WTC11 (cell line): ENCODE measurements around the gene AGPAT3. TPM values are rescaled to one million over a fixed set of nuclear protein-coding genes. Genes with fewer than 3 reads are reported as not detected.

Experiments
- ATAC-seq: fragments of 200-7000 bp; cut with Tn5 transposase; 2 replicates; pipeline ENCODE4 v1.10.0; 2021; ENCODE audit warnings: mild to moderate bottlenecking, moderate library complexity
- CTCF ChIA-PET: fragments of 300-600 bp; sonication (Branson Sonifier 250); formaldehyde crosslinking; loops from one replicate; lab custom pipeline; 2021; ENCODE audit warnings: antibody characterized with exemption; lab: Charles Lee
- POLR2A ChIA-PET: fragments of 350-600 bp; sonication (Branson Sonifier 250); formaldehyde crosslinking; loops from one replicate; lab custom pipeline; 2021; ENCODE audit warnings: antibody characterized with exemption; lab: Charles Lee
- DNase-seq: peaks from one replicate; pipeline ENCODE4 v3.0.0; 2021; ENCODE audit warnings: low spot score
- H3K27ac Mint-ChIP-seq: 2 replicates; pipeline ENCODE4 v1.8.0; 2021; ENCODE audit warnings: mixed read lengths
- H3K27me3 Mint-ChIP-seq: 2 replicates; pipeline ENCODE4 v1.8.0; 2021; ENCODE audit warnings: low read depth, mild to moderate bottlenecking, moderate library complexity, mixed read lengths
- H3K36me3 Mint-ChIP-seq: 2 replicates; pipeline ENCODE4 v1.8.0; 2021; ENCODE audit warnings: mixed read lengths
- H3K4me1 Mint-ChIP-seq: 2 replicates; pipeline ENCODE4 v1.8.0; 2022; ENCODE audit warnings: mixed read lengths
- H3K4me3 Mint-ChIP-seq: 2 replicates; pipeline ENCODE4 v1.8.0; 2021; ENCODE audit warnings: mild to moderate bottlenecking, moderate library complexity, mixed read lengths
- H3K9me3 Mint-ChIP-seq: 2 replicates; pipeline ENCODE4 v1.8.0; 2021; ENCODE audit warnings: mixed read lengths
- ATF1 ChIP-seq: sonication (generic); formaldehyde crosslinking; IDR thresholded peaks from 2 replicates; pipeline ENCODE4 v1.8.1; 2023; ENCODE audit warnings: mild to moderate bottlenecking, moderate library complexity, missing genetic modification reagents
- CREM ChIP-seq: sonication (generic); formaldehyde crosslinking; IDR thresholded peaks from 2 replicates; pipeline ENCODE4 v1.8.1; 2022; ENCODE audit warnings: mild to moderate bottlenecking, missing genetic modification reagents, moderate library complexity
- ESRRA ChIP-seq: sonication (generic); formaldehyde crosslinking; IDR thresholded peaks from 2 replicates; pipeline ENCODE4 v1.8.1; 2022; ENCODE audit warnings: mild to moderate bottlenecking, missing genetic modification reagents, borderline replicate concordance
- FOXP1 ChIP-seq: sonication (generic); formaldehyde crosslinking; IDR thresholded peaks from 2 replicates; pipeline ENCODE4 v1.8.0; 2022; ENCODE audit warnings: missing genetic modification reagents, mild to moderate bottlenecking, moderate library complexity, borderline replicate concordance
- GRHL2 ChIP-seq: fragments of 250-450 bp; sonication (Bioruptor Pico); IDR thresholded peaks from 2 replicates; pipeline ENCODE4 v1.8.0; 2022; ENCODE audit warnings: mild to moderate bottlenecking, moderate library complexity; ENCODE audit not compliant: insufficient replicate concordance, severe bottlenecking
- HMGA2 ChIP-seq: fragments of 250-450 bp; sonication (Bioruptor Pico); IDR thresholded peaks from 2 replicates; pipeline ENCODE4 v1.4.0; 2021; ENCODE audit warnings: mild to moderate bottlenecking, moderate library complexity
- RORB ChIP-seq: fragments of 250-450 bp; sonication (Bioruptor Pico); IDR thresholded peaks from 2 replicates; pipeline ENCODE4 v1.9.0; 2021; ENCODE audit warnings: mild to moderate bottlenecking
- SP1 ChIP-seq: sonication (generic); formaldehyde crosslinking; conservative IDR thresholded peaks from 2 replicates; pipeline ENCODE4 v1.8.1; 2022; ENCODE audit warnings: missing genetic modification reagents
- TEAD1 ChIP-seq: sonication (generic); formaldehyde crosslinking; IDR thresholded peaks from 2 replicates; pipeline ENCODE4 v1.8.0; 2022; ENCODE audit warnings: mild to moderate bottlenecking, missing genetic modification reagents
- TP53 ChIP-seq: sonication (generic); formaldehyde crosslinking; IDR thresholded peaks from 2 replicates; pipeline ENCODE4 v1.8.1; 2023; ENCODE audit warnings: mild to moderate bottlenecking, missing genetic modification reagents
- ZNF121 ChIP-seq: sonication (generic); formaldehyde crosslinking; IDR thresholded peaks from 2 replicates; pipeline ENCODE4 v1.8.0; 2023; ENCODE audit warnings: missing genetic modification reagents
- ZNF219 ChIP-seq: sonication (generic); formaldehyde crosslinking; IDR thresholded peaks from 2 replicates; pipeline ENCODE4 v1.8.0; 2023; ENCODE audit warnings: missing genetic modification reagents, mild to moderate bottlenecking, borderline replicate concordance
- ZNF263 ChIP-seq: sonication (generic); formaldehyde crosslinking; IDR thresholded peaks from 2 replicates; pipeline ENCODE4 v1.8.1; 2022; ENCODE audit warnings: low read depth, mild to moderate bottlenecking, moderate library complexity, missing genetic modification reagents
- ZNF317 ChIP-seq: sonication (generic); formaldehyde crosslinking; IDR thresholded peaks from 2 replicates; pipeline ENCODE4 v1.8.1; 2023; ENCODE audit warnings: low read depth, mild to moderate bottlenecking, moderate library complexity, missing genetic modification reagents, borderline replicate concordance
- ZNF671 ChIP-seq: fragments of 250-450 bp; sonication (Bioruptor Pico); IDR thresholded peaks from 2 replicates; pipeline ENCODE4 v1.8.0; 2021; ENCODE audit warnings: mild to moderate bottlenecking
- total RNA-seq: library from RNA; stranded (reverse); gene quantifications from 3 replicates; pipeline ENCODE4 v1.2.3, GENCODE V29; 2021
- TF ChIP-seq, protein P1 (sequence below): sonication (generic); formaldehyde crosslinking; IDR thresholded peaks from 2 replicates; pipeline ENCODE4 v1.8.1; 2023; ENCODE audit warnings: mild to moderate bottlenecking, missing genetic modification reagents
- TF ChIP-seq, protein P2 (sequence below): sonication (generic); formaldehyde crosslinking; IDR thresholded peaks from 2 replicates; pipeline ENCODE4 v1.8.1; 2022; ENCODE audit warnings: mild to moderate bottlenecking, moderate library complexity, missing genetic modification reagents
- TF ChIP-seq, protein P3 (sequence below): sonication (generic); formaldehyde crosslinking; IDR thresholded peaks from 2 replicates; pipeline ENCODE4 v1.8.0; 2023; ENCODE audit warnings: mild to moderate bottlenecking, missing genetic modification reagents
- TF ChIP-seq, protein P4 (sequence below): sonication (generic); formaldehyde crosslinking; IDR thresholded peaks from 2 replicates; pipeline ENCODE4 v1.8.0; 2022; ENCODE audit warnings: mild to moderate bottlenecking, missing genetic modification reagents
- TF ChIP-seq, protein P5 (sequence below): sonication (generic); formaldehyde crosslinking; IDR thresholded peaks from 2 replicates; pipeline ENCODE4 v1.8.1; 2022; ENCODE audit warnings: low read depth, mild to moderate bottlenecking, moderate library complexity, missing genetic modification reagents, borderline replicate concordance
- TF ChIP-seq, protein P6 (sequence below): fragments of 250-450 bp; sonication (Bioruptor Pico); IDR thresholded peaks from 2 replicates; pipeline ENCODE4 v1.9.0; 2021; ENCODE audit warnings: mild to moderate bottlenecking
- TF ChIP-seq, protein P7 (sequence below): fragments of 200-600 bp; IDR thresholded peaks from 2 replicates; pipeline ENCODE4 v1.8.0; 2022; ENCODE audit warnings: antibody characterized with exemption

AGPAT3 gene
- total RNA-seq, 1 experiment from 2014 or later: 5.6 TPM

DNA sequence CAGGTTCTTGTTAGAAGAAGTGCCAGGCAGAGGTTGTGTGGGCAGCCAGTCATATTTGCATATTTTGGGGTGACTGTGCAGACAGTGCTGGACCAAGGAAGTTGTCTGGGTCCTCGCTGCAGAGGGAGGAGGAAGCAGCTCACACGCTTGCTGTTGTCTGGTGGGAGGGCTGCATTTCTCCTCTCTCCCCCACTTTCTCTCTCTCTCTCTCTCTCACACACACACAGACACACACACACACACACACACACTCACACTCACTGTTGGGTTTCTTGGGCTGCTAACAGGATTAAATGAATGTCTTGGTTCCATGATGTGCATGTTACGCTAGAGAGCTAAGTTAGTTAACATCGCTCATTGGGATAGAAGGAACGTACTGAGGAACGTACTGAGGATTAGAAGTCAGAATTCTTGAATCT is 72.9 kb downstream of the AGPAT3 start:
- ATAC-seq: no peak
- Mint-ChIP-seq H3K9me3 (no peaks in the 10 kb centered on the region), H3K4me1 (peaks cover 10% of the 10 kb centered on the region), H3K4me3 (no peak overlapping the region), H3K27ac (no peak overlapping the region), H3K27me3 (no peaks in the 10 kb centered on the region), H3K36me3 (no peaks in the 10 kb centered on the region)
- ChIA-PET POLR2A (no interaction called here), CTCF (interaction anchor here (2.2 to 4.2 kb wide), 5 partner anchors 12 to 127 kb away, joined by 6 to 40 read pairs (median 16); no protein-coding TSS in a partner anchor)
- DNase-seq: no peak
- TF ChIP-seq, protein P1, sequence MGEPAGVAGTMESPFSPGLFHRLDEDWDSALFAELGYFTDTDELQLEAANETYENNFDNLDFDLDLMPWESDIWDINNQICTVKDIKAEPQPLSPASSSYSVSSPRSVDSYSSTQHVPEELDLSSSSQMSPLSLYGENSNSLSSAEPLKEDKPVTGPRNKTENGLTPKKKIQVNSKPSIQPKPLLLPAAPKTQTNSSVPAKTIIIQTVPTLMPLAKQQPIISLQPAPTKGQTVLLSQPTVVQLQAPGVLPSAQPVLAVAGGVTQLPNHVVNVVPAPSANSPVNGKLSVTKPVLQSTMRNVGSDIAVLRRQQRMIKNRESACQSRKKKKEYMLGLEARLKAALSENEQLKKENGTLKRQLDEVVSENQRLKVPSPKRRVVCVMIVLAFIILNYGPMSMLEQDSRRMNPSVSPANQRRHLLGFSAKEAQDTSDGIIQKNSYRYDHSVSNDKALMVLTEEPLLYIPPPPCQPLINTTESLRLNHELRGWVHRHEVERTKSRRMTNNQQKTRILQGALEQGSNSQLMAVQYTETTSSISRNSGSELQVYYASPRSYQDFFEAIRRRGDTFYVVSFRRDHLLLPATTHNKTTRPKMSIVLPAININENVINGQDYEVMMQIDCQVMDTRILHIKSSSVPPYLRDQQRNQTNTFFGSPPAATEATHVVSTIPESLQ (CRISPR knock-in tag): no peak
- TF ChIP-seq TEAD1: no peak
- no peak for TF ChIP-seq ATF1
- TF ChIP-seq, protein P2, sequence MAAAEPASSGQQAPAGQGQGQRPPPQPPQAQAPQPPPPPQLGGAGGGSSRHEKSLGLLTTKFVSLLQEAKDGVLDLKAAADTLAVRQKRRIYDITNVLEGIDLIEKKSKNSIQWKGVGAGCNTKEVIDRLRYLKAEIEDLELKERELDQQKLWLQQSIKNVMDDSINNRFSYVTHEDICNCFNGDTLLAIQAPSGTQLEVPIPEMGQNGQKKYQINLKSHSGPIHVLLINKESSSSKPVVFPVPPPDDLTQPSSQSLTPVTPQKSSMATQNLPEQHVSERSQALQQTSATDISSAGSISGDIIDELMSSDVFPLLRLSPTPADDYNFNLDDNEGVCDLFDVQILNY (CRISPR knock-in tag): no peak
- TF ChIP-seq HMGA2: no peak
- TF ChIP-seq, protein P3, sequence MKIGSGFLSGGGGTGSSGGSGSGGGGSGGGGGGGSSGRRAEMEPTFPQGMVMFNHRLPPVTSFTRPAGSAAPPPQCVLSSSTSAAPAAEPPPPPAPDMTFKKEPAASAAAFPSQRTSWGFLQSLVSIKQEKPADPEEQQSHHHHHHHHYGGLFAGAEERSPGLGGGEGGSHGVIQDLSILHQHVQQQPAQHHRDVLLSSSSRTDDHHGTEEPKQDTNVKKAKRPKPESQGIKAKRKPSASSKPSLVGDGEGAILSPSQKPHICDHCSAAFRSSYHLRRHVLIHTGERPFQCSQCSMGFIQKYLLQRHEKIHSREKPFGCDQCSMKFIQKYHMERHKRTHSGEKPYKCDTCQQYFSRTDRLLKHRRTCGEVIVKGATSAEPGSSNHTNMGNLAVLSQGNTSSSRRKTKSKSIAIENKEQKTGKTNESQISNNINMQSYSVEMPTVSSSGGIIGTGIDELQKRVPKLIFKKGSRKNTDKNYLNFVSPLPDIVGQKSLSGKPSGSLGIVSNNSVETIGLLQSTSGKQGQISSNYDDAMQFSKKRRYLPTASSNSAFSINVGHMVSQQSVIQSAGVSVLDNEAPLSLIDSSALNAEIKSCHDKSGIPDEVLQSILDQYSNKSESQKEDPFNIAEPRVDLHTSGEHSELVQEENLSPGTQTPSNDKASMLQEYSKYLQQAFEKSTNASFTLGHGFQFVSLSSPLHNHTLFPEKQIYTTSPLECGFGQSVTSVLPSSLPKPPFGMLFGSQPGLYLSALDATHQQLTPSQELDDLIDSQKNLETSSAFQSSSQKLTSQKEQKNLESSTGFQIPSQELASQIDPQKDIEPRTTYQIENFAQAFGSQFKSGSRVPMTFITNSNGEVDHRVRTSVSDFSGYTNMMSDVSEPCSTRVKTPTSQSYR (CRISPR knock-in tag): no peak
- no peak for TF ChIP-seq SP1
- TF ChIP-seq, protein P4, sequence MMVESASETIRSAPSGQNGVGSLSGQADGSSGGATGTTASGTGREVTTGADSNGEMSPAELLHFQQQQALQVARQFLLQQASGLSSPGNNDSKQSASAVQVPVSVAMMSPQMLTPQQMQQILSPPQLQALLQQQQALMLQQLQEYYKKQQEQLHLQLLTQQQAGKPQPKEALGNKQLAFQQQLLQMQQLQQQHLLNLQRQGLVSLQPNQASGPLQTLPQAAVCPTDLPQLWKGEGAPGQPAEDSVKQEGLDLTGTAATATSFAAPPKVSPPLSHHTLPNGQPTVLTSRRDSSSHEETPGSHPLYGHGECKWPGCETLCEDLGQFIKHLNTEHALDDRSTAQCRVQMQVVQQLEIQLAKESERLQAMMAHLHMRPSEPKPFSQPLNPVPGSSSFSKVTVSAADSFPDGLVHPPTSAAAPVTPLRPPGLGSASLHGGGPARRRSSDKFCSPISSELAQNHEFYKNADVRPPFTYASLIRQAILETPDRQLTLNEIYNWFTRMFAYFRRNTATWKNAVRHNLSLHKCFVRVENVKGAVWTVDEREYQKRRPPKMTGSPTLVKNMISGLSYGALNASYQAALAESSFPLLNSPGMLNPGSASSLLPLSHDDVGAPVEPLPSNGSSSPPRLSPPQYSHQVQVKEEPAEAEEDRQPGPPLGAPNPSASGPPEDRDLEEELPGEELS (CRISPR knock-in tag): no peak
- no peak for TF ChIP-seq ESRRA (CRISPR knock-in tag)
- TF ChIP-seq ZNF317 (CRISPR knock-in tag): no peak
- TF ChIP-seq, protein P5, sequence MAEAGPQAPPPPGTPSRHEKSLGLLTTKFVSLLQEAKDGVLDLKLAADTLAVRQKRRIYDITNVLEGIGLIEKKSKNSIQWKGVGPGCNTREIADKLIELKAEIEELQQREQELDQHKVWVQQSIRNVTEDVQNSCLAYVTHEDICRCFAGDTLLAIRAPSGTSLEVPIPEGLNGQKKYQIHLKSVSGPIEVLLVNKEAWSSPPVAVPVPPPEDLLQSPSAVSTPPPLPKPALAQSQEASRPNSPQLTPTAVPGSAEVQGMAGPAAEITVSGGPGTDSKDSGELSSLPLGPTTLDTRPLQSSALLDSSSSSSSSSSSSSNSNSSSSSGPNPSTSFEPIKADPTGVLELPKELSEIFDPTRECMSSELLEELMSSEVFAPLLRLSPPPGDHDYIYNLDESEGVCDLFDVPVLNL (CRISPR knock-in tag): no peak
- TF ChIP-seq CREM: no peak
- TF ChIP-seq TP53 (CRISPR knock-in tag): no peak

DNA sequence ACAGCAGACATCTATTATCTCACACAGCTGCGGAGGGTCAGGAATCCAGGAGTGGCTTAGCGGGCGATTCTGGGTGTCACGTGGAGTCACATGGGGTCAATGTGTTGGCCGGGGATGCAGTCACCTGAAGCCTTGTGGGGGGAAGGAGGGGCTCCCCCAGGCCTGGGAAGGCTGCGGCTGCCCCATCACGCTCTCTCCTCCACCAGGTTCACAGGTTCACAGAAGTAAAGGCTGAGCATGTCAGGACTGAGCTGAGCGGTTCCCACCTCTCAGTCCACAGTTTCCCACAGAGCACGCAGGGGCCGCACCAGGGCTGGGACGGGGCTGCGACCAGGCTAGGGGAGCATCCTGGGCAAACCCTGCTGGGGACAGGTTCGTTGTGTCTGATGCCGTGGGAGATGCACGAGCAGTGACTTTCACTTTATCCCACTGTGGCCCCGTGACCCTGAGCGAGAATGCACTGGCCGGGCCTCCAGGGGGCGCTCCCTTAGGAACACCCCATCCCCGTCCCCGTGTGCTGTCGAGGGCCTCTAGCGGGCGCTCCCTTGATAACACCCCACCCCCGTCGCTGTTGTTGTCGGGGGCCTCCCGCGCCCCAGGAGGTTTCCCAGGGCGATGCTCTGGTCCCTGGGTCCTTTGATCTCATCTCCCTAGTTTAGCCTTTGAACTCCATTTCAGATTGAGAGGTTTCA is 73.9 kb downstream of the AGPAT3 start:
- DNase-seq (peak; percentile 94), ATAC-seq (peak; percentile 93)
- H3K4me3 Mint-ChIP-seq: peak overlapping the region; percentile 39
- H3K9me3 Mint-ChIP-seq: no peaks in the 10 kb centered on the region
- peaks cover 3% of the 10 kb centered on the region for H3K4me1 Mint-ChIP-seq
- CTCF ChIA-PET: interaction anchor here (0.6 to 4.2 kb wide), 29 partner anchors 9 to 1004 kb away, joined by 3 to 40 read pairs (median 6); no protein-coding TSS in a partner anchor
- peak overlapping the region; percentile 19; the same call in 1 of the 2 replicates for H3K27ac Mint-ChIP-seq
- POLR2A ChIA-PET: no interaction called here
- H3K36me3 Mint-ChIP-seq: no peaks in the 10 kb centered on the region
- no peaks in the 10 kb centered on the region for H3K27me3 Mint-ChIP-seq
- no peak for TF ChIP-seq ZNF219 (CRISPR knock-in tag)
- no peak for TF ChIP-seq ZNF121 (CRISPR knock-in tag)
- TF ChIP-seq TP53 (CRISPR knock-in tag): no peak
- 0 out of 2 replicates have a peak, but pooled peaks have one; percentile 43 for TF ChIP-seq FOXP1 (CRISPR knock-in tag)
- TF ChIP-seq ZNF671 (CRISPR knock-in tag): no peak
- TF ChIP-seq, protein P6, sequence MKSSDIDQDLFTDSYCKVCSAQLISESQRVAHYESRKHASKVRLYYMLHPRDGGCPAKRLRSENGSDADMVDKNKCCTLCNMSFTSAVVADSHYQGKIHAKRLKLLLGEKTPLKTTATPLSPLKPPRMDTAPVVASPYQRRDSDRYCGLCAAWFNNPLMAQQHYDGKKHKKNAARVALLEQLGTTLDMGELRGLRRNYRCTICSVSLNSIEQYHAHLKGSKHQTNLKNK (CRISPR knock-in tag): no peak
- no peak for TF ChIP-seq RORB
- TF ChIP-seq ZNF263 (CRISPR knock-in tag): no peak
- TF ChIP-seq, protein P7, sequence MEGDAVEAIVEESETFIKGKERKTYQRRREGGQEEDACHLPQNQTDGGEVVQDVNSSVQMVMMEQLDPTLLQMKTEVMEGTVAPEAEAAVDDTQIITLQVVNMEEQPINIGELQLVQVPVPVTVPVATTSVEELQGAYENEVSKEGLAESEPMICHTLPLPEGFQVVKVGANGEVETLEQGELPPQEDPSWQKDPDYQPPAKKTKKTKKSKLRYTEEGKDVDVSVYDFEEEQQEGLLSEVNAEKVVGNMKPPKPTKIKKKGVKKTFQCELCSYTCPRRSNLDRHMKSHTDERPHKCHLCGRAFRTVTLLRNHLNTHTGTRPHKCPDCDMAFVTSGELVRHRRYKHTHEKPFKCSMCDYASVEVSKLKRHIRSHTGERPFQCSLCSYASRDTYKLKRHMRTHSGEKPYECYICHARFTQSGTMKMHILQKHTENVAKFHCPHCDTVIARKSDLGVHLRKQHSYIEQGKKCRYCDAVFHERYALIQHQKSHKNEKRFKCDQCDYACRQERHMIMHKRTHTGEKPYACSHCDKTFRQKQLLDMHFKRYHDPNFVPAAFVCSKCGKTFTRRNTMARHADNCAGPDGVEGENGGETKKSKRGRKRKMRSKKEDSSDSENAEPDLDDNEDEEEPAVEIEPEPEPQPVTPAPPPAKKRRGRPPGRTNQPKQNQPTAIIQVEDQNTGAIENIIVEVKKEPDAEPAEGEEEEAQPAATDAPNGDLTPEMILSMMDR: peak; percentile 92
- TF ChIP-seq GRHL2: no peak
